Measurements from ENCODE around the gene RSPH10B2. TPM values are rescaled to one million over a fixed set of nuclear protein-coding genes. Genes with fewer than 3 reads are reported as not detected.
"Not testable (repeated sequence)": the region's sequence is repeated elsewhere in the genome, so short reads cannot be mapped to it uniquely, and the experiment has no call there.

Gene RSPH10B2
- total and polyA plus RNA-seq, 5 experiments from 2014 or later = 0.68 to 1.5 TPM; not detected in 3

DNA sequence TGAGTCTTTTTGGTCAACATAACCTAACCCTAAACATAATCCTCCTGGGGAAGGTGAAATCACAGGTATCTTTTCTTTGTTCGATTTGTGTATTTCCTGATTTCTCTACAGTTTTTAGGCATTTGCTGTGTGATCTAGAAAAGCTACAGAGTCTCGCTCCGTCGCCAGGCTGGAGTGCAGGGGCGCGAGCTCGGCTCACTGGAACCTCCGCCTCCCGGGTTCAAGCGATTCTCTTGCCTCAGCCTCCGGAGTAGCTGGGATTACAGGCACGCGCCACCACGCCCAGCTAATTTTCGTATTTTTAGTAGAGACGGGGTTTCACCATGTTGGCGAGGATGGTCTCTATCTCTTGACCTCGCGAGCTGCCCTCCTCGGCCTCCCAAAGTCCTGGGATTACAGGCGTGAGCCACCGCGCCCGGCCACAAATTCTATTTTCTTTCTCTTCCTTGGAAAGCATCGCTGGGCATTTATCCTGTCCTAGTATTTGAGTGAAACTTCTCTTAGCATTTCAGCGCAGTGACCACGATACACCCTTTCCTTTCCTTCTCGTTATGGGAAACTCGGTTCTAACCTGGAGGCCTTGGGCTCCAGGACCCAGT lies 24.9 kb upstream of the RSPH10B2 start:
- peaks cover 0 to 22% (median 11%) of the 10 kb centered on the region in 3 donors for H3K36me3 Mint-ChIP-seq
- not testable (repeated sequence) for DNase-seq, H3K9me3 Mint-ChIP-seq, H3K27me3 Mint-ChIP-seq, ATAC-seq
- POLR2A ChIA-PET = interaction anchor here (1.4 kb wide), 1 partner anchor 22 kb away, joined by 3 read pairs; the partner anchor contains the start of gene ZNF12
- peaks cover 13 to 41% (median 32%) of the 10 kb centered on the region in 4 donors for H3K4me1 Mint-ChIP-seq
- peak overlapping the region; percentile 85 to 94 (median 92) for H3K27ac Mint-ChIP-seq
- peak overlapping the region; percentile 87 to 95 (median 92) for H3K4me3 Mint-ChIP-seq

DNA sequence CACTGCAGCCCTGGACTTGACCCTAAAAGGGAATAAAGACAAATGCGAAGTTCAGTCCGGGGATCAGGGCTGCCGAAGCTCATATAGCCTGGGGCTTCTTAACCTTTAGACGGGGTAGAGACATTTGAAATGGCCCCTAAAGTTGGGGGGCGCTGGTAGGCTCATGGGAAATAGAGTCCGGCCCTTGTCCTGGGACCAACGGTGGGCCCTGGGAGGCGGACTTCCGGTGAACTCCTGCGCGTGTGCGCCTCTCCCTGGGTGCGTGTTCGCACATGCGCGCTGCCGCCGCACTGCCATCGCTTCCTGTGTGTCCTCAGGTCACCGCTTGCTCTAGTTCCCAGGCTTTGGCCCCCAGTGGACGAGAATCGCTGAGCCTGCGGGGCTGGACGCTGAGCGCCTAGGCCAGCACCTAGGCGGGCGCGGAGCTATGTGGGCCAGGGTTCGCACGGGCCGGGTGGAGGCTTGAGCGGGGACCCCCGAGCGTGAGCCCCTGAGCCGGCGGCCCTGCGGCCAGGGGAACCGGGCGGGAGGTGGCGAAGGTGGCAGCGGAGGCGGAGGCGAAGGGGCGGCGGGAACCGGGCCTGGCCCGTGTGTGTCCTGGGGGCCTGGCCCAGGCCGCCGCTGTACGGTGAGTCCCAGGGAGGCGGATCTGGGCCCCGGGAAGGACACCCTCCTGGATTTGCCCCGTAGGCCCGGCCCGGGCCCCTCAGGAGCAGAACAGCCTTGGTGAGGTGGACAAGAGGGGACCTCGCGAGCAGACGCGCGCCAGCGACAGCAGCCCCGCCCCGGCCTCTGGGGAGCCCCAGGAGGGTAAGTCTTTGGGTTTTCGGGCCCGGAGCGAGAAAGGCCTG lies 24.2 kb upstream of the RSPH10B2 start:
- Mint-ChIP-seq H3K4me1 (peaks cover 13 to 41% (median 32%) of the 10 kb centered on the region in 4 donors), H3K4me3 (peak overlapping the region; percentile 87 to 95 (median 92)), H3K27me3 (no peaks in the 10 kb centered on the region), H3K9me3 (peaks cover 0 to 2% (median 0%) of the 10 kb centered on the region in 9 donors), H3K36me3 (peaks cover 0 to 29% (median 12%) of the 10 kb centered on the region in 3 donors), H3K27ac (peak overlapping the region; percentile 85 to 95 (median 92))
- POLR2A ChIA-PET = interaction anchor here (1.4 kb wide), 1 partner anchor 22 kb away, joined by 3 read pairs; the partner anchor contains the start of gene ZNF12
- peak; percentile 63 to 91 (median 78) for DNase-seq
- ATAC-seq = peak; percentile 93 to 97

DNA sequence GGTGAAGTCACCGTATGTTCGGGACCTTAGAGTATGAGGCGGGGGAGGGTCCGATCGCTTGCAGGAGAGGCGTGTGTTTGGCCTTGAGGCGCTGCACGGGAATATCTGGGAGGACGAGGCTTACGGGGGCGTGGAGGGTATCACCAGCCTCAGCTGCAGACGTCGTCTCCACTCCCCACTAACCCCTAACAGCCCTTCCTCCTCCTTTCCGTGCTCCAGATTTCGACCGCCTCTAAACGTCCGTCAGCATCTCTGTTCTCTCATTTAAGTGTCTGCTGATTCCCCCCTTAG lies 23.6 kb upstream of the RSPH10B2 start:
- Mint-ChIP-seq H3K4me3 (peak overlapping the region; percentile 87 to 95 (median 92)), H3K9me3 (peaks cover 0 to 2% (median 0%) of the 10 kb centered on the region in 9 donors), H3K36me3 (peaks cover 0 to 35% (median 12%) of the 10 kb centered on the region in 3 donors), H3K4me1 (peaks cover 13 to 37% (median 34%) of the 10 kb centered on the region in 4 donors), H3K27me3 (no peaks in the 10 kb centered on the region), H3K27ac (peak overlapping the region; percentile 60 to 95 (median 90))
- ATAC-seq (no peak), DNase-seq (no peak)
- POLR2A ChIA-PET = no interaction called here

DNA sequence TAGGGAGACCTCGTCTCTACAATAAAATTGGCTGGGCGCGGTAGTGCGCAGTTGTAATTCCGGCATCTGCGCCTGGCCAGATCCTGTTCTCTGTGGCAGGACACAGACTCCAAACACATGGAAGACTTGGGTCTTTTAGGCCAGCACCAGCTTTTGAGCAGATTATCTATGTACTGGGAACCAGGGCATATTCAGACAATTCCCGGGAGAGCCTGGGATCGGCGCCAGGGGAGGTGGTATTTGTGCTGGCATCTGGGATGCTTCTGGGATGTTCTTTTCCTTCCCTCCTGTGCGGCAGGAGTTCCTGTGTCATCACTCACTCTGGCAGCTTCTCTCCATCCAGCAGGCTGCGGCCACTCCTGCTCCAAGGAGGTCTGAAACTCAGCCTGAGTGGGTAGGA lies 15.5 kb upstream of the RSPH10B2 start:
- H3K27me3 Mint-ChIP-seq, H3K9me3 Mint-ChIP-seq, H3K4me3 Mint-ChIP-seq, POLR2A ChIA-PET, DNase-seq, H3K27ac Mint-ChIP-seq, ATAC-seq: not testable (repeated sequence)
- peaks cover 0 to 26% (median 3%) of the 10 kb centered on the region in 4 donors for H3K4me1 Mint-ChIP-seq
- peaks cover 0 to 76% (median 12%) of the 10 kb centered on the region in 3 donors for H3K36me3 Mint-ChIP-seq

DNA sequence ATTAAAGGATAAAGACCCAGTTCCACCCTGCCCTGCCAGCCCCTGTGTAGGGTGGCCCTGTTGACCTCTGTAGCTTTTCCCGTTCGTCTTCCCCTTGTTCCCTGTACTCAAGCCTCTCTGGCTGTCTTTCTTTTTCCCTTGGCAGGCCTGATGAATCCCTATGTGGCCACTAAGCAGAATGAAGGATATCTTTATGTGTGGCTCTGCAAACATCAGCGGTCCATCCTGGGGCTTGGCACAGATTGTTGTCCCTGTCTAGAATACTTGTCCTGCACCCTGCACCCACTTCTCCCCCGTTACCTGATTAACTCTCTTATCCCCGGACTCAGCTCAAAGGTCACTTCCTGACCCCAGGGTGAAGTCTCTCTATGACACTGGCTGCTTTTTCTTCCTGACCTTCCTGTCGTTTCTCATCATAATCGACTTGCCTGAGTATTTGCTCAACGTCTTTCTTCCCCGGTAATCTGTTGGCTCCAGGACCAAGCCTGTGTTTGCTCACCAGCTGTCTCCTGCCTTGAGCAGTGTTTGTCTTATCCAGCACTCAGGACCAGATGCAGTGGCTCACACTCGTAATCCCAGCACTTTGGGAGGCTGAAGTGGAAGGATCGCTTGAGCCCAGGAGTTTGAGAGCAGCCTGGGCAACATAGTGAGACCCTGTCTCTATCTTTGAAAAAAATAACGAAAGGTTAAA lies 9.3 kb upstream of the RSPH10B2 start:
- H3K4me3 Mint-ChIP-seq, DNase-seq, H3K27me3 Mint-ChIP-seq, H3K9me3 Mint-ChIP-seq, POLR2A ChIA-PET, H3K4me1 Mint-ChIP-seq, ATAC-seq: not testable (repeated sequence)
- Mint-ChIP-seq H3K27ac (peak overlapping the region in 3 of 10 donors; percentile 5 to 50 (median 35)), H3K36me3 (peaks cover 0 to 44% (median 4%) of the 10 kb centered on the region in 3 donors)

DNA sequence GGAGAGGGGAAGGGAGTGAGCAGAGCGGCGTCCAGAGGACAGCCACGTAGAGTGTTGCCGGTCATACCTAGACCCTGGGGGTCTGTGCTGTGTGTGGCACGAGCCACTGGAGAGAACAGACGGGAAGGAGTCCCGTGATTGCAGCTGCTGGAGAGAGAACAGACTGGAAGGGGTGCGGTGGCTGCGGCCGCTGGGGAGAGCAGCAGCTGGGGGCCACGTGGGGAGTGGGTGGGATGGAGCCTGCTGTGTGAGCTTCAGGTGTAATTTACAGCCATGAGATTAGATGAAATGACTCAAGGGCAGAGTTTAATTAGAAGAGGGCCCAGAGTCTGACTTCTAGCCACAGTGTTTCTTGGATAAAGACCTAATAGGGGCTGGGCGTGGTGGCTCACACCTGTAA lies 4.6 kb upstream of the RSPH10B2 start:
- H3K4me1 Mint-ChIP-seq, H3K27ac Mint-ChIP-seq, DNase-seq, POLR2A ChIA-PET, H3K27me3 Mint-ChIP-seq, H3K9me3 Mint-ChIP-seq, H3K4me3 Mint-ChIP-seq, ATAC-seq: not testable (repeated sequence)
- H3K36me3 Mint-ChIP-seq = peaks cover 0 to 25% (median 0%) of the 10 kb centered on the region in 3 donors

DNA sequence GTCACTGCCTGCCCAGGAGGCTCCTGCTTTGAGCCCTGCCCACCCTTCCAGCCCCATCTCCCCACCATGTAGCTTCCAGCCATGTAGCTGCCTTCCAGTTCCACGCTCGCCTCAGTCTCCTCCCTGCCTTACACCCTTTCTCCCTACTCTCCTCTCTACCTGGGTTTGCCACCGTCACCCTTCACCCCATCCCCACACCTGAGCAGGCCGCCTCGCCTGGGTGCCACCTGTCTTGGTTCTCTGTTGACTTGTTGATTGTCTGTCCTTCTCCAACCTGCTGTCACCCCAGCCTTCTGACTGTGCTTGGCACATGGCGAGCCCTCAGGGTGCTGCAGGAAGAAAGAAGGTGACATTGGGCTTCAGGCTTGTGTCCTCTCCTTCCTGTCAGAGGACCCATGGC lies 3.7 kb upstream of the RSPH10B2 start:
- Mint-ChIP-seq H3K27ac (peak overlapping the region in 1 of 10 donors; percentile 72), H3K36me3 (peaks cover 0 to 19% (median 0%) of the 10 kb centered on the region in 3 donors)
- ATAC-seq, POLR2A ChIA-PET, H3K9me3 Mint-ChIP-seq, H3K4me3 Mint-ChIP-seq, DNase-seq, H3K27me3 Mint-ChIP-seq, H3K4me1 Mint-ChIP-seq: not testable (repeated sequence)

DNA sequence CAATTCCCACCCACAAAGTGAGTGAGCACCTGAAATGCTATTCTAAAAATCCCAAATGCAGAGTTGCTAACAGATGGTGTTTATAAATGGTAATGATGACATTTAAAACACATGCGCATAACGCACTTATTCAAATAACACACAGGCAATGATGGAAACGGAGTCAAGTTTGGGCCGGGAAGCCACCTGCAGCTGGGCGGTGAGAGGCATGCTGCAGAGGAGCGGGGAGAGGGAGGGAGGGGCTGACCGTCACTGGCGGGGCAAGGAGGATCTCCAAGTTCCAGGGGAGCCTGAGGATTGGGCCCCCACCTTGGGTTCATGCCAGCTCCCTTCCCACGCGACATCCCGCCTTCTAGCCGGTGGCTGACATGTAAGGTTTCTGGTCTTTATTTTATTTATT lies 7.3 kb downstream of the RSPH10B2 start:
- DNase-seq, H3K9me3 Mint-ChIP-seq, H3K4me1 Mint-ChIP-seq, H3K27ac Mint-ChIP-seq, POLR2A ChIA-PET, H3K4me3 Mint-ChIP-seq, H3K27me3 Mint-ChIP-seq, H3K36me3 Mint-ChIP-seq, ATAC-seq: not testable (repeated sequence)

DNA sequence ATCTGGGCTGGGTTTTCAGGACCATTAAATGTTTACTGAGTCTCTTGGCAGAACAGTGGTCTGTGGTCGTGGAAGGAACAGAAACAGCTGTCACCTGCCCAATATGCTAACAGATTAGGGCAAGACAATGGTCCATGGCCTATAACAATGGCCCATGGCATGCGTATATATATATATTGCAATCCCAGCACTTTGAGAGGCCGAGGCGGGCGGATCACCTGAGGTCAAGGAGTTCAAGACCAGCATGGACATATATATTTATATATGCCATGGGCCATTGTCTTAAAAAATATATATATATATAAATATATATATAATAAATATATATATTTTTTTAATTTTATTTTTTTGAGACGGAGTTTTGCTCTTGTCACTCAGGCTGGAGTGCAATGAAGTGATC lies 27.7 kb downstream of the RSPH10B2 start:
- H3K36me3 Mint-ChIP-seq, DNase-seq, ATAC-seq, H3K9me3 Mint-ChIP-seq, POLR2A ChIA-PET, H3K4me3 Mint-ChIP-seq, H3K27me3 Mint-ChIP-seq, H3K4me1 Mint-ChIP-seq: not testable (repeated sequence)
- peak overlapping the region in 1 of 10 donors; percentile 34 for H3K27ac Mint-ChIP-seq

DNA sequence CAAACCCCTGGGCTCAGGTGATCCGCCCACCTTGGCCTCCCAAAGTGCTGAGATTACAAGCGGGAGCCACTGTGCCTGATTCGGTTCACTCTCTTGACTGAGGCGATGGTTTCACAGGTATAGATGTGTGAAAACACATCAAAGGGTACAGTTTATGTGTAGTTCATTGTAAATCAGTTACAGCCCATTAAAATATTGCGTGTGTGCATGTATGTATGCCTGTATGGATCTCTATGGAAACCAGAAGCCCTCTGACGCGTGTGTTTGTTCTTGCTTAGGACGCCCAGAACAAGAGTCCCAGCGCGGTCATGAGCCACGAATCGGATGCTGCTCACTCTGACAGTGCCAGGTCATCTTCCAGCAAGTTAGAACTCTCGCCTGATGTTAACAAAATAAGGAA lies 35.5 kb downstream of the RSPH10B2 start:
- H3K27ac Mint-ChIP-seq = not testable (repeated sequence)

DNA sequence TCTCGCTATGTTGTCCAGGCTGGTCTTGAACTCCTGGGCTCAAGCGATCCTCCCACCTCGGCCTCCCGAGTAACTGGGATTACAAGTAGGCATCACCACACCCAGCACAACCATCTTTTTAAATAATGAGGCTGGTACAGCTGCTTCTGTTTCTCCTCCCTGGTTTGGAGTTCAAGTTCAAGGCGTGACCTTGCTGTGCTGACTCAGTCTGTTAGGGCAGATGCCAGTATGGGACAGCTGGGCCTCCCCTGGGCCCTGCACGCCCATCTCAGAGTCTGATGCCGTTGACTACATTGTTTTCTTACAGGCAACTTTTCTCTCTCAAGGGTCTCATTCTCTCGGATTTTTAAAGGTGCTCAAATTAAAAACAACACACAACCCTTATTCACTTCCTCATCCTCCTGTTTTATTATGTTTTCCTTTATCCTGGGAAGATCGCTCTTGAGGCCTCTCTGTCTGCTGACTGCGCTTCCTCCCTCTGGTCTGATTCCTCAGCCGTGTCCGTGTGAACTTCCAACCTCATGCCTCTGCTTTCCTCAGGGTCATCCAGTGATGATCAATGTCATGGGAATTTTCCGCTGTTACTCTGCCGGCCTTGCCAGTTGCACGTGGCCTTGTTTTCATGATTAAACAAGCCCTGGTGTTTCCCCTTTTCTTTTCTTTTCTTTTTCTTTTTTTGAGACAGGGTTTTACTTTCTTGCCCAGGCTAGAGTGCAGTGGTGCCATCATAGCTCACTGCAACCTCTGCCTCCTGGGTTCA lies 38.4 kb downstream of the RSPH10B2 start:
- H3K9me3 Mint-ChIP-seq, H3K36me3 Mint-ChIP-seq, H3K27ac Mint-ChIP-seq, H3K4me1 Mint-ChIP-seq, H3K27me3 Mint-ChIP-seq, POLR2A ChIA-PET, ATAC-seq, DNase-seq, H3K4me3 Mint-ChIP-seq: not testable (repeated sequence)

More for the DNA sequence above, 35.5 kb downstream of the RSPH10B2 start:
- H3K4me3 Mint-ChIP-seq, H3K4me1 Mint-ChIP-seq, H3K36me3 Mint-ChIP-seq, DNase-seq, ATAC-seq, POLR2A ChIA-PET, H3K9me3 Mint-ChIP-seq, H3K27me3 Mint-ChIP-seq: not testable (repeated sequence)

DNA sequence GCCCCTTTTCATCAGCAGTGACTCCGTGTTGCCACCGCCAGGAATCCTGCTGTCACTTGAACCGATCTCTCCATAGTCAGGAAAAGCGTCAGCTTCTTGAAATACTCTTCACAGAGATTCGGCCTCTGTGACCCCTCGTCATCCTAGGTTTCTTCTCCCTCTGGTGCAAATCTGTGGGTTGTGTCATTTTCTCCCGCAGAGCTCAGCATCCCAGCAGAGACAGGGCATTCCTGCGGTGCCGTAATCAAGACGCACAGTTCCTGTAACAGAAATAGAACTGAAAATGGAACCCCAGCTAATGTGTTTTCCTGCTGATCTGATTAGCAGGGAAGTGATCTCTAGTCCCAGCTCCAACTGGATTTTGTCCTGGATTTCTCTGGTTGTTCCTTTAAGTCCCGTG lies 40.4 kb downstream of the RSPH10B2 start:
- DNase-seq, ATAC-seq, H3K27me3 Mint-ChIP-seq, H3K4me3 Mint-ChIP-seq, H3K27ac Mint-ChIP-seq, H3K4me1 Mint-ChIP-seq, H3K9me3 Mint-ChIP-seq, H3K36me3 Mint-ChIP-seq, POLR2A ChIA-PET: not testable (repeated sequence)

Measured in naive thymus-derived CD8-positive, alpha-beta T cell (primary cell).